OCI-LY7 (cell line): ENCODE measurements around the gene PTTG2. TPM values are rescaled to one million over a fixed set of nuclear protein-coding genes. Genes with fewer than 3 reads are reported as not detected.

Source experiments
- BruUV-seq: library from RNA; stranded (reverse); fragments of 400-500 nt; replicated peaks from 2 replicates; lab custom pipeline; 2021; lab: Mats Ljungman, UMichigan
- CTCF ChIA-PET: fragments of 300-600 bp; sonication (Branson Sonifier 250); formaldehyde crosslinking; loops from one replicate; lab custom pipeline; 2022; ENCODE audit warnings: antibody characterized with exemption; ENCODE audit not compliant: unreplicated experiment; lab: Charles Lee
- POLR2A ChIA-PET: fragments of 300-600 bp; sonication (Branson Sonifier 250); formaldehyde crosslinking; loops from one replicate; lab custom pipeline; 2022; ENCODE audit warnings: antibody characterized with exemption; lab: Charles Lee
- DNase-seq: peaks from one replicate; pipeline ENCODE4 v3.0.0-alpha.2; 2015; ENCODE audit warnings: low spot score
- H2AFZ ChIP-seq: fragments of 200-600 bp; sonication (generic), shearing (Covaris generic); 2 replicates; pipeline ENCODE4 v1.6.1; 2014; ENCODE audit warnings: mild to moderate bottlenecking, antibody characterized with exemption, low read length, moderate library complexity
- H3K27ac ChIP-seq: fragments of 200-600 bp; sonication (generic); 2 replicates; pipeline ENCODE4 v1.5.1; 2014; ENCODE audit warnings: mixed run types, low read depth, mild to moderate bottlenecking, moderate library complexity, low read length, inconsistent platforms; ENCODE audit not compliant: poor library complexity, severe bottlenecking
- H3K36me3 ChIP-seq: fragments of 200-600 bp; sonication (generic); 2 replicates; pipeline ENCODE4 v1.6.1; 2014; ENCODE audit warnings: mild to moderate bottlenecking, antibody characterized with exemption, low read length, moderate library complexity, mixed read lengths; ENCODE audit not compliant: insufficient read depth
- H3K4me1 ChIP-seq: fragments of 200-600 bp; sonication (generic); 2 replicates; pipeline ENCODE4 v1.5.1; 2014; ENCODE audit warnings: mild to moderate bottlenecking, low read length; ENCODE audit not compliant: insufficient read depth, poor library complexity, severe bottlenecking
- H3K4me2 ChIP-seq: fragments of 200-600 bp; sonication (generic); 2 replicates; pipeline ENCODE4 v1.6.1; 2014; ENCODE audit warnings: mild to moderate bottlenecking, low read length
- H3K4me3 ChIP-seq: fragments of 200-600 bp; sonication (generic); 2 replicates; pipeline ENCODE4 v1.5.1; 2014; ENCODE audit warnings: mild to moderate bottlenecking, low read depth, low read length; ENCODE audit not compliant: poor library complexity, severe bottlenecking
- H3K79me2 ChIP-seq: fragments of 200-600 bp; sonication (generic); 2 replicates; pipeline ENCODE4 v1.6.1; 2016; ENCODE audit warnings: low read depth, mild to moderate bottlenecking, low read length, moderate library complexity, mixed read lengths; ENCODE audit not compliant: insufficient read depth
- H3K9me2 ChIP-seq: fragments of 200-600 bp; sonication (generic); 2 replicates; pipeline ENCODE4 v1.6.1; 2016; ENCODE audit warnings: mild to moderate bottlenecking, low read length, mixed read lengths; ENCODE audit not compliant: insufficient read depth
- H3K9me3 ChIP-seq: fragments of 200-600 bp; sonication (generic); 2 replicates; pipeline ENCODE4 v1.6.1; 2014; ENCODE audit warnings: mild to moderate bottlenecking, mixed run types, low read length, mixed read lengths
- H4K20me1 ChIP-seq: fragments of 200-600 bp; sonication (generic); 2 replicates; pipeline ENCODE4 v1.6.1; 2014; ENCODE audit warnings: mild to moderate bottlenecking, antibody characterized with exemption, low read length, moderate library complexity, mixed read lengths; ENCODE audit not compliant: insufficient read depth
- CTCF ChIP-seq: fragments of 200-600 bp; sonication (generic); conservative IDR thresholded peaks from 2 replicates; pipeline ENCODE4 v1.5.1; 2014; ENCODE audit warnings: mild to moderate bottlenecking, antibody characterized with exemption, low read length, moderate library complexity, mixed read lengths
- EZH2phosphoT487 ChIP-seq: fragments of 200-600 bp; sonication (generic); IDR thresholded peaks from 2 replicates; pipeline ENCODE4 v1.6.1; 2018; ENCODE audit warnings: low read depth, borderline replicate concordance, mild to moderate bottlenecking, mixed run types, antibody characterized with exemption, low read length, moderate library complexity, mixed read lengths
- intact Hi-C: fragments of 100-400 bp; cut with micrococcal nuclease; formaldehyde crosslinking; loops from one replicate; pipeline ENCODE4 v1.10.0; 2022; ENCODE audit not compliant: unreplicated experiment
- total RNA-seq, 2 experiments: library from RNA; depleted of rRNA in 1 of 2; stranded (reverse); fragments of >200 nt in 1 of 2; shearing (Covaris generic) in 1 of 2; gene quantifications; 2 replicates each; pipeline ENCODE4 v1.2.3, GENCODE V29; 2014 to 2022

The PTTG2 gene
- total RNA-seq, 2 experiments from 2014 or later: 1.0 to 2.0 TPM

- H4K20me1 ChIP-seq: no peaks in the 10 kb centered on the region
- H3K36me3 ChIP-seq: peaks cover 2% of the 10 kb centered on the region; the same call in 1 of the 2 replicates
- intact Hi-C loops: no loop called here
- peak overlapping the region; percentile 43 for H3K4me2 ChIP-seq
- H3K27ac ChIP-seq: no peak overlapping the region
- ChIA-PET CTCF (interaction anchor here (0.5 kb wide), 1 partner anchor 163 kb away, joined by 3 read pairs; no protein-coding TSS in a partner anchor), POLR2A (interaction anchor here (1.3 kb wide), 1 partner anchor 12 kb away, joined by 3 read pairs; no protein-coding TSS in a partner anchor)
- no TSS peak for BruUV-seq
- H3K4me3 ChIP-seq: no peak overlapping the region
- peaks cover 8% of the 10 kb centered on the region for H3K9me3 ChIP-seq
- H3K4me1 ChIP-seq: peaks cover 31% of the 10 kb centered on the region
- TF ChIP-seq EZH2phosphoT487: no peak
- TF ChIP-seq CTCF: no peak
- no peaks in the 10 kb centered on the region for H3K9me2 ChIP-seq
- no peaks in the 10 kb centered on the region for H3K79me2 ChIP-seq
- peak; percentile 30 for DNase-seq
- no peak overlapping the region for H2AFZ ChIP-seq
Measured at GRCh38 chr4:37964734-37965457, 4.7 kb downstream of the PTTG2 start.

DNA sequence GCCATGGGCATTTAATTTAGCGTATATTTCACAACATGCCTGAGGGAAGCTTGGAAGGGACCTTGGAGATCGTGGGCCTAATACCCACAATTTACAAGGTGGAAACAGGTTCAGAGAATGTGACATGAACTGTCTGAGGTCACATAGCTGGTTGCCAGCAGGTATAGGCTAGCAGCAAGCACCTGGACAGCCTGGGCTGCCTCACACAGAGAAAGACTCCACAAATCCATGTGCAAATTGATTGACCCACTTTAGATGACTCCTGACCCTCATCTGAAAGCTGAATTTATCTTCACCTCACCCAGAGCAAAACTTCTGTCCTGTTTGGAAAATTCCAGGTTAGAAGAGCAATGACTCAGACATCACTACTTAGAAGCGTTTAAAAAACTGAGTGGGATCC, 5.8 kb downstream of the PTTG2 start:
- no peak for DNase-seq
- H3K4me1 ChIP-seq: peaks cover 38% of the 10 kb centered on the region
- H3K9me3 ChIP-seq: peaks cover 15% of the 10 kb centered on the region
- TF ChIP-seq CTCF (no peak), EZH2phosphoT487 (no peak)
- no peaks in the 10 kb centered on the region for H3K9me2 ChIP-seq
- intact Hi-C loops: no loop called here
- H3K27ac ChIP-seq: no peak overlapping the region
- no peak overlapping the region for H2AFZ ChIP-seq
- ChIA-PET CTCF (no interaction called here), POLR2A (interaction anchor here (0.6 to 1.5 kb wide), 6 partner anchors 10 to 135 kb away, joined by 3 to 7 read pairs (median 3); no protein-coding TSS in a partner anchor)
- BruUV-seq: no TSS peak
- no peaks in the 10 kb centered on the region for H4K20me1 ChIP-seq
- H3K4me3 ChIP-seq: no peak overlapping the region
- H3K79me2 ChIP-seq: no peaks in the 10 kb centered on the region
- H3K4me2 ChIP-seq: no peak overlapping the region
- H3K36me3 ChIP-seq: peaks cover 9% of the 10 kb centered on the region

GRCh38 chr4:37967736-37968135, 7.5 kb downstream of the PTTG2 start:
- Histone ChIP-seq H3K27ac (no peak overlapping the region), H3K79me2 (no peaks in the 10 kb centered on the region), H2AFZ (no peak overlapping the region), H3K36me3 (peaks cover 12% of the 10 kb centered on the region), H3K4me2 (peak overlapping the region; percentile 52), H3K9me3 (peaks cover 15% of the 10 kb centered on the region), H3K9me2 (no peaks in the 10 kb centered on the region), H3K4me3 (no peak overlapping the region), H4K20me1 (no peaks in the 10 kb centered on the region), H3K4me1 (peaks cover 38% of the 10 kb centered on the region)
- DNase-seq: no peak
- no peak for TF ChIP-seq EZH2phosphoT487
- TF ChIP-seq CTCF: no peak
- no TSS peak for BruUV-seq
- intact Hi-C loops: no loop called here
- POLR2A ChIA-PET: interaction anchor here (0.7 to 1.2 kb wide), 7 partner anchors 8 to 363 kb away, joined by 3 to 7 read pairs (median 4); partner anchors contain the start of gene PGM2
- CTCF ChIA-PET: interaction anchor here (0.6 to 0.7 kb wide), 2 partner anchors 16 to 21 kb away, joined by 3 read pairs; no protein-coding TSS in a partner anchor
